HUES6 (cell line): ENCODE results near the gene KIF1C.
"Not testable (repeated sequence)": the region's sequence is repeated elsewhere in the genome, so short reads cannot be mapped to it uniquely, and the experiment has no call there.

Experiments
- H3K27ac ChIP-seq: 2 replicates; pipeline ENCODE4 v1.7.0; 2013; ENCODE audit warnings: low read depth, mild to moderate bottlenecking, low read length, inconsistent platforms
- H3K27me3 ChIP-seq: 2 replicates; pipeline ENCODE4 v1.6.1; 2013; ENCODE audit warnings: low read length; ENCODE audit not compliant: control insufficient read depth, insufficient read depth
- H3K36me3 ChIP-seq: 2 replicates; pipeline ENCODE4 v1.6.1; 2013; ENCODE audit warnings: low read length; ENCODE audit not compliant: control insufficient read depth, insufficient read depth
- H3K4me1 ChIP-seq: 2 replicates; pipeline ENCODE4 v1.6.1; 2013; ENCODE audit warnings: low read length; ENCODE audit not compliant: control insufficient read depth, insufficient read depth
- H3K4me3 ChIP-seq: 2 replicates; pipeline ENCODE4 v1.5.1; 2013; ENCODE audit warnings: low read depth, low read length
- H3K9ac ChIP-seq: one replicate; pipeline ENCODE4 v1.6.1; 2013; ENCODE audit warnings: mild to moderate bottlenecking, low read length
- H3K9me3 ChIP-seq: 2 replicates; pipeline ENCODE4 v1.6.1; 2013; ENCODE audit warnings: low read depth, low read length; ENCODE audit not compliant: control insufficient read depth, insufficient read depth

KIF1C gene

GRCh38 chr17:5003214-5003867 lies 5.6 kb downstream of the KIF1C start:
- no peak overlapping the region for H3K9ac ChIP-seq
- peaks cover 14% of the 10 kb centered on the region for H3K4me1 ChIP-seq
- no peak overlapping the region for H3K27ac ChIP-seq
- no peaks in the 10 kb centered on the region for H3K9me3 ChIP-seq
- no peaks in the 10 kb centered on the region for H3K27me3 ChIP-seq
- H3K4me3 ChIP-seq: no peak overlapping the region
- H3K36me3 ChIP-seq: peaks cover 72% of the 10 kb centered on the region

- Histone ChIP-seq H3K9me3 (no peaks in the 10 kb centered on the region), H3K4me3 (no peak overlapping the region), H3K36me3 (peaks cover 83% of the 10 kb centered on the region), H3K27me3 (no peaks in the 10 kb centered on the region), H3K9ac (no peak overlapping the region), H3K27ac (no peak overlapping the region), H3K4me1 (no peaks in the 10 kb centered on the region)
Measured at GRCh38 chr17:5011928-5012327, 14.2 kb downstream of the KIF1C start.

GRCh38 chr17:5014357-5014756 lies 16.6 kb downstream of the KIF1C start:
- H3K4me1 ChIP-seq: no peaks in the 10 kb centered on the region
- no peak overlapping the region for H3K9ac ChIP-seq
- peaks cover 75% of the 10 kb centered on the region for H3K36me3 ChIP-seq
- no peak overlapping the region for H3K27ac ChIP-seq
- no peaks in the 10 kb centered on the region for H3K9me3 ChIP-seq
- H3K27me3 ChIP-seq: no peaks in the 10 kb centered on the region
- H3K4me3 ChIP-seq: no peak overlapping the region

- Histone ChIP-seq H3K4me3 (no peak overlapping the region), H3K27me3 (no peaks in the 10 kb centered on the region), H3K27ac (no peak overlapping the region), H3K9ac (no peak overlapping the region), H3K36me3 (peaks cover 79% of the 10 kb centered on the region), H3K4me1 (no peaks in the 10 kb centered on the region), H3K9me3 (no peaks in the 10 kb centered on the region)
Measured at GRCh38 chr17:5019475-5019956, 21.8 kb downstream of the KIF1C start.

- Histone ChIP-seq H3K9ac (no peak overlapping the region), H3K4me3 (no peak overlapping the region), H3K27ac (no peak overlapping the region), H3K9me3 (no peaks in the 10 kb centered on the region), H3K4me1 (no peaks in the 10 kb centered on the region), H3K27me3 (no peaks in the 10 kb centered on the region), H3K36me3 (peaks cover 74% of the 10 kb centered on the region)
Measured at GRCh38 chr17:5020502-5021023, 22.8 kb downstream of the KIF1C start.

- Histone ChIP-seq H3K27ac (no peak overlapping the region), H3K36me3 (peaks cover 60% of the 10 kb centered on the region)
Measured at GRCh38 chr17:5022171-5022711, 24.5 kb downstream of the KIF1C start.

GRCh38 chr17:5023588-5024147 lies 25.9 kb downstream of the KIF1C start:
- no peak overlapping the region for H3K27ac ChIP-seq
- H3K27me3 ChIP-seq: no peaks in the 10 kb centered on the region
- H3K4me3 ChIP-seq: no peak overlapping the region
- H3K9ac ChIP-seq: no peak overlapping the region
- H3K36me3 ChIP-seq: peaks cover 55% of the 10 kb centered on the region
- H3K4me1 ChIP-seq: no peaks in the 10 kb centered on the region
- no peaks in the 10 kb centered on the region for H3K9me3 ChIP-seq

More at GRCh38 chr17:5022171-5022711, 24.5 kb downstream of the KIF1C start:
- no peaks in the 10 kb centered on the region for H3K4me1 ChIP-seq
- H3K9me3 ChIP-seq: no peaks in the 10 kb centered on the region
- no peak overlapping the region for H3K4me3 ChIP-seq
- H3K27me3 ChIP-seq: no peaks in the 10 kb centered on the region
- H3K9ac ChIP-seq: no peak overlapping the region

GRCh38 chr17:5024604-5025003 lies 26.9 kb downstream of the KIF1C start:
- no peaks in the 10 kb centered on the region for H3K9me3 ChIP-seq
- no peak overlapping the region for H3K27ac ChIP-seq
- H3K4me1 ChIP-seq: no peaks in the 10 kb centered on the region
- H3K27me3 ChIP-seq: no peaks in the 10 kb centered on the region
- peaks cover 46% of the 10 kb centered on the region for H3K36me3 ChIP-seq
- H3K9ac ChIP-seq: no peak overlapping the region
- no peak overlapping the region for H3K4me3 ChIP-seq

GRCh38 chr17:5027299-5027698 lies 29.5 kb downstream of the KIF1C start:
- H3K27me3 ChIP-seq: no peaks in the 10 kb centered on the region
- peaks cover 3% of the 10 kb centered on the region; the same call in 1 of the 2 replicates for H3K4me1 ChIP-seq
- no peak overlapping the region for H3K27ac ChIP-seq

GRCh38 chr17:5027916-5028315 lies 30.2 kb downstream of the KIF1C start:
- Histone ChIP-seq H3K27ac (no peak overlapping the region), H3K4me3 (no peak overlapping the region), H3K36me3 (peaks cover 14% of the 10 kb centered on the region), H3K4me1 (peaks cover 3% of the 10 kb centered on the region; the same call in 1 of the 2 replicates), H3K9ac (no peak overlapping the region), H3K27me3 (peaks cover under 1% of the 10 kb centered on the region; the same call in 1 of the 2 replicates), H3K9me3 (no peaks in the 10 kb centered on the region)

More at GRCh38 chr17:5027299-5027698, 29.5 kb downstream of the KIF1C start:
- Histone ChIP-seq H3K4me3 (no peak overlapping the region), H3K36me3 (peaks cover 21% of the 10 kb centered on the region), H3K9ac (no peak overlapping the region), H3K9me3 (no peaks in the 10 kb centered on the region)

GRCh38 chr17:5030168-5030567 lies 32.4 kb downstream of the KIF1C start:
- not testable (repeated sequence) for H3K27ac ChIP-seq, H3K4me1 ChIP-seq, H3K4me3 ChIP-seq, H3K9ac ChIP-seq, H3K36me3 ChIP-seq, H3K9me3 ChIP-seq
- H3K27me3 ChIP-seq: peaks cover 21% of the 10 kb centered on the region
